Measurements from ENCODE around the gene PKP1.

GRCh38 chr1:201321826-201322390 lies 38.6 kb downstream of the PKP1 start:
- TF ChIP-seq CTCF (IDR thresholded peaks at IDR 0.05) (no peak), POLR2A (IDR thresholded peaks at IDR 0.05) (no peak)

Data from testis (tissue), 2 donors.